ENCODE results near the gene ZFX. TPM values are rescaled to one million over a fixed set of nuclear protein-coding genes. Genes with fewer than 3 reads are reported as not detected.

Gene ZFX
- total and polyA plus RNA-seq, 12 donors = 8.1 to 58.6 (median 35.2) TPM

- Histone ChIP-seq H3K36me3 (replicated peaks in 1 of 2) (no peaks in the 10 kb centered on the region), H3K9me3 (replicated peaks in 1 of 3) (no peaks in the 10 kb centered on the region), H3K27me3 (no peaks in the 10 kb centered on the region), H3K4me3 (no peak overlapping the region), H3K27ac (no peak overlapping the region), H3K4me1 (replicated peaks in 1 of 2) (no peaks in the 10 kb centered on the region)
- DNase-seq = no peak
- intact Hi-C loops (cut with DNase I) = no loop called here
- WGBS, 4 donors = 86 to 96% (median 93%) methylated on average over 5 of the region's 5 CpGs
- TF ChIP-seq CTCF (IDR thresholded peaks at IDR 0.05) = no peak
- TF ChIP-seq POLR2A (IDR thresholded peaks at IDR 0.05) = no peak
Measured at GRCh38 chrX:24228596-24228995, 79.1 kb downstream of the ZFX start.

DNA sequence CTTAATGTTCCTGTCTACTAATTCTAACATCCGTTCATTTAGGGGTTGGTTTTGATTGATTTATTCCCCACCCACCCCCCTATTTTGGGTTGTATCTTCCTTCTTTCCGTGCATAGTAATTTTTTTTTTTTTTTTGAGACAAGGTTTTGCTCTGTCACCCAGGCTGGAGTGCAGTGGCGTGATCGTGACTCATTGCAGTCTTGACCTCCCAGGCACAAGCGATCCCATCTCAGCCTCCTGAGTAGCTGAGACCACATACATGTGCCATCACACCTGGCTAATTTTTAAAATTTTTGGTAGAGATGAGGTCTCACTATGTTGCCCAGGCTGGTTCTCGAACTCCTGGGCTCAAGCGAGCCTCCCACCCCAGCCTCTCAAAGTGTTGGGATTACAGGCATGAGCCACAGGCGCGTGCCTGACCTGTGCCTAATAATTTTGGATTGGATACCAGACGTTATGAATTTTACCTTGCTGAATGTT is 79.9 kb downstream of the ZFX start:
- no peak overlapping the region for H3K4me3 ChIP-seq
- 61 to 67% (median 63%) methylated on average over 9 to 10 of the region's 10 CpGs for WGBS, 4 donors
- H3K36me3 ChIP-seq (replicated peaks in 1 of 2) = no peaks in the 10 kb centered on the region
- peak overlapping the region in 1 of 5 donors; percentile 37 for H3K27ac ChIP-seq
- TF ChIP-seq CTCF (IDR thresholded peaks at IDR 0.05) (no peak), POLR2A (IDR thresholded peaks at IDR 0.05) (no peak)
- no peaks in the 10 kb centered on the region for H3K9me3 ChIP-seq (replicated peaks in 1 of 3)
- DNase-seq = peak in 5 of 7 donors; percentile 27 to 63 (median 29)
- H3K27me3 ChIP-seq = no peaks in the 10 kb centered on the region
- intact Hi-C loops (cut with DNase I) = no loop called here
- H3K4me1 ChIP-seq (replicated peaks in 1 of 2) = no peaks in the 10 kb centered on the region

GRCh38 chrX:24229976-24230375 is 80.4 kb downstream of the ZFX start:
- TF ChIP-seq POLR2A (IDR thresholded peaks at IDR 0.05) (no peak), CTCF (IDR thresholded peaks at IDR 0.05) (no peak)
- H3K36me3 ChIP-seq (replicated peaks in 1 of 2) = no peaks in the 10 kb centered on the region
- intact Hi-C loops (cut with DNase I) = loop anchor here in 1 of 2 donors (10.0 kb wide), 1 partner anchor 145 kb away; no protein-coding TSS in a partner anchor
- H3K27me3 ChIP-seq = no peaks in the 10 kb centered on the region
- 37 to 69% (median 56%) methylated on average over 3 of the region's 3 CpGs for WGBS, 4 donors
- H3K27ac ChIP-seq = peak overlapping the region in 1 of 5 donors; percentile 37
- no peaks in the 10 kb centered on the region for H3K4me1 ChIP-seq (replicated peaks in 1 of 2)
- H3K9me3 ChIP-seq (replicated peaks in 1 of 3) = no peaks in the 10 kb centered on the region
- H3K4me3 ChIP-seq = no peak overlapping the region
- DNase-seq = peak in 3 of 7 donors; percentile 38 to 45 (median 42)

- 10 to 24% (median 20%) methylated on average over 3 of the region's 3 CpGs for whole genome bisulfite sequencing, 4 donors
- Histone ChIP-seq H3K4me3 (no peak overlapping the region), H3K4me1 (replicated peaks in 1 of 2) (no peaks in the 10 kb centered on the region), H3K27ac (no peak overlapping the region), H3K27me3 (no peaks in the 10 kb centered on the region), H3K9me3 (replicated peaks in 1 of 3) (no peaks in the 10 kb centered on the region), H3K36me3 (replicated peaks in 1 of 2) (no peaks in the 10 kb centered on the region)
- peak in 6 of 7 donors; percentile 33 to 64 (median 55) for DNase-seq
- TF ChIP-seq POLR2A (IDR thresholded peaks at IDR 0.05) (no peak), CTCF (IDR thresholded peaks at IDR 0.05) (no peak)
- intact Hi-C loops (cut with DNase I) = loop anchor here in 1 of 2 donors (10.0 kb wide), 1 partner anchor 146 kb away; no protein-coding TSS in a partner anchor
Measured at GRCh38 chrX:24231131-24231540, 81.6 kb downstream of the ZFX start.

Data from adrenal gland (tissue), 12 donors.